Subcutaneous abdominal adipose tissue (tissue), 5 donors: ENCODE measurements around the gene UBE4B.

ENCODE experiments used
- H3K27ac ChIP-seq: one replicate; pipeline ENCODE4 v1.7.0; 2013; ENCODE audit warnings: low read depth, mild to moderate bottlenecking, inconsistent platforms, low read length, moderate library complexity
- H3K27me3 ChIP-seq, 5 donors: one replicate each; pipeline ENCODE4 v1.7.0; 2013; ENCODE audit warnings: low read length in 5 of 5, inconsistent platforms in 1 of 5; ENCODE audit not compliant: control insufficient read depth in 5 of 5, insufficient read depth in 4 of 5
- H3K36me3 ChIP-seq, 5 donors: one replicate each; pipeline ENCODE4 v1.7.0; 2013; ENCODE audit warnings: low read length in 5 of 5; ENCODE audit not compliant: control insufficient read depth in 5 of 5, insufficient read depth in 5 of 5
- H3K4me1 ChIP-seq, 5 donors: one replicate each; pipeline ENCODE4 v1.7.0; 2013; ENCODE audit warnings: low read length in 5 of 5, mild to moderate bottlenecking in 3 of 5, moderate library complexity in 1 of 5; ENCODE audit not compliant: control insufficient read depth in 5 of 5, insufficient read depth in 5 of 5
- H3K4me3 ChIP-seq, 5 donors: one replicate each; pipeline ENCODE4 v1.7.0; 2013; ENCODE audit warnings: low read length in 5 of 5, low read depth in 1 of 5
- H3K9ac ChIP-seq, 5 donors: one replicate each; pipeline ENCODE4 v1.7.0; 2013; ENCODE audit warnings: low read length in 5 of 5, mild to moderate bottlenecking in 4 of 5, moderate library complexity in 3 of 5
- H3K9me3 ChIP-seq, 5 donors: one replicate each; pipeline ENCODE4 v1.7.0; 2013; ENCODE audit warnings: low read length in 5 of 5; ENCODE audit not compliant: control insufficient read depth in 5 of 5
- donor health status: healthy.
- donor health status: healthy.
- donor health status: healthy.
- donor health status: healthy.
- donor health status: healthy.

The UBE4B gene

DNA sequence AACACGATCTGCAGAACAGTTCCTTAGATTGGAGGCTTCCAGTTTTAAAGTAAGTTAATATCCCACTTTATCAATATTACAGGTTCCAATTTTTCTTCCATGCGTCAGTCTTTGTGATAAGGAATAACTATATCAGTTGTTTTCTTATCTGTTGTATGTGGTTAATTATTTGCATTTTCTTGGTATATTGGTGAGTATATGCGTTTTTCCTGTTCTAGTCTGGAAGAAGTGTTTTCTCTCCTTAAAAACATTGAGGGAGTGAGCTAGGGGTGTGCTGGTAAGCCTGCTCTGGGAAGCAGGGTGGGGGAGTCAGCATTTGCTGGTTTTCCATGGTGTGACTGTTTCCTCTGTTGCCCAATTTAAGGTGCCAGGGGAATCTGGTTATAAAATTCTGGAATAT, 127.4 kb downstream of the UBE4B start:
- Histone ChIP-seq H3K9ac (no peak overlapping the region), H3K9me3 (no peaks in the 10 kb centered on the region), H3K27me3 (no peaks in the 10 kb centered on the region), H3K4me3 (no peak overlapping the region), H3K36me3 (peaks cover 12 to 65% (median 38%) of the 10 kb centered on the region in 5 donors), H3K27ac (no peak overlapping the region), H3K4me1 (no peaks in the 10 kb centered on the region)

DNA sequence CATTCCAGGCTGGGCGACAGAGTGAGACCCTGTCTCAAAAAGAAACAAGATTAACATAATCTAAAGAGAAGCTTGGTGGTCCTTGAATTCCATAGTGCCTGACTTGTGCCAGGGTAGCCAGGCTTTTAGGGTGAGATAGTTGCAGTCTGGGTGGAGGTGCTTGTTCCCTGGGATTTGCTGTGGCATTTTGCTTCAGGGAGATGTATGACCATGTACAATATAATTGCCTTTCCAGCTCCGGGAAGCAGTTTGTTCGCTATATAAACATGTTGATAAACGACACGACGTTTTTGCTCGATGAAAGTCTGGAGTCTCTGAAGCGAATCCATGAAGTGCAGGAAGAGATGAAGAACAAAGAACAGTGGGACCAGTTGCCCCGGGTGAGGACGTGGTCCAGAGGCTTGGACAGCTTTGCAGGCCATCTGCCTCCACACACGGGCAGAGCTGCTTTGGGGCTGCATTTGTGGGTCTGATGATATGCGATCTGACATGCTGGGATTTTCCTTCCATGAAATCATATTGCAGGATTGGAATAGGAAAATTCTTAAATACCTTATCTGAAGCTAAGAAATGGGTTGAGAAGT, 128.2 kb downstream of the UBE4B start:
- no peaks in the 10 kb centered on the region for H3K27me3 ChIP-seq
- no peaks in the 10 kb centered on the region for H3K4me1 ChIP-seq
- no peak overlapping the region for H3K9ac ChIP-seq
- H3K36me3 ChIP-seq = peaks cover 12 to 66% (median 42%) of the 10 kb centered on the region in 5 donors
- H3K27ac ChIP-seq = no peak overlapping the region
- no peaks in the 10 kb centered on the region for H3K9me3 ChIP-seq
- no peak overlapping the region for H3K4me3 ChIP-seq

GRCh38 chr1:10161541-10162290, 129.0 kb downstream of the UBE4B start:
- H3K27ac ChIP-seq = no peak overlapping the region
- peaks cover 9 to 69% (median 48%) of the 10 kb centered on the region in 5 donors for H3K36me3 ChIP-seq
- no peak overlapping the region for H3K9ac ChIP-seq
- no peak overlapping the region for H3K4me3 ChIP-seq
- H3K27me3 ChIP-seq = no peaks in the 10 kb centered on the region
- H3K9me3 ChIP-seq = no peaks in the 10 kb centered on the region
- H3K4me1 ChIP-seq = no peaks in the 10 kb centered on the region

DNA sequence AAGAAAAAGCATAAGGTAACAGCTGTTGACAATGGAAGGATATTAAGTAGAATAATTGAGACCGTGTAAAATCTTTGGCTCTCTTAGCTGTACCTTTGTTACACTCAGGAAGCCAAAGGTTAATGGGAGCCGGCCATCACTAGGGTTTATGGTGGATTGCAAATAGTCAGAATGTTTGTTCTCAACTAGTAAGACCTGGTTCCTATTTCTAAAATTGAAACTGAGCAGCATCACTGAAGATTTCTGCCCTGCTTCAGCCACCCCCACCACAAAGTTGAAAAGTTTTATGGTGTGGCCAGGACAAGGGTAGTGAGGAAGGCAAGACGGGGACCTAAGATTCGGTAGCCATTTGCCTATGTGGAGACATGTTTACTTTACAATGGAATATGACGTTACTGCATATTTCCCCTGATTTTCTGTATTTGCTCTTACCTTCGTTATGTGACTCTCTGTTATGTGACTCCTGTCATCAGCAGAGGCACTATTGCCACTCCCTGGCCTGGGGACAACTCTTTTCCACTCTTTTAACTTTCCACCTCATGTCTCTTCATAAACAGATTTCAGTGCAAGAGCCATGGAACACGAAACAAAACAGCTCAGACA, 136.3 kb downstream of the UBE4B start:
- Histone ChIP-seq H3K9ac (no peak overlapping the region), H3K27ac (no peak overlapping the region), H3K27me3 (no peaks in the 10 kb centered on the region), H3K4me3 (no peak overlapping the region), H3K4me1 (no peaks in the 10 kb centered on the region), H3K9me3 (no peaks in the 10 kb centered on the region), H3K36me3 (peaks cover 20 to 83% (median 71%) of the 10 kb centered on the region in 5 donors)

DNA sequence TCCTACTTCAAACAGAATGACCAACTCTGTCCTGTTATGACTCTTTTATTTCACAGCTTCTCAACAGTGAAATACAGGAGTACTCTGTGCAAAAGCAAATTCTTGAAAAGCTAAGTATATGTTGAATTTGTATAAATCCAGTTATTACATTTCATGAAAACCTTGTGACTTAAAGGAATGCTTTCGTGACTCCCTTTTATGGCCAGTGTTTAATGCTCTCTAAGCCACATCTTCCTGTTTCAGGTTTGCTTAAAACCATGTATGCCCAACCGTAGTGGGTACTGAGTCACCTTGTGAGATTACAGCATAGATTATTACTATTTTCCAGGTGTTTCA, 137.4 kb downstream of the UBE4B start:
- Histone ChIP-seq H3K4me3 (no peak overlapping the region), H3K27me3 (no peaks in the 10 kb centered on the region), H3K9me3 (no peaks in the 10 kb centered on the region), H3K4me1 (no peaks in the 10 kb centered on the region), H3K27ac (no peak overlapping the region), H3K36me3 (peaks cover 20 to 76% (median 65%) of the 10 kb centered on the region in 5 donors), H3K9ac (no peak overlapping the region)

DNA sequence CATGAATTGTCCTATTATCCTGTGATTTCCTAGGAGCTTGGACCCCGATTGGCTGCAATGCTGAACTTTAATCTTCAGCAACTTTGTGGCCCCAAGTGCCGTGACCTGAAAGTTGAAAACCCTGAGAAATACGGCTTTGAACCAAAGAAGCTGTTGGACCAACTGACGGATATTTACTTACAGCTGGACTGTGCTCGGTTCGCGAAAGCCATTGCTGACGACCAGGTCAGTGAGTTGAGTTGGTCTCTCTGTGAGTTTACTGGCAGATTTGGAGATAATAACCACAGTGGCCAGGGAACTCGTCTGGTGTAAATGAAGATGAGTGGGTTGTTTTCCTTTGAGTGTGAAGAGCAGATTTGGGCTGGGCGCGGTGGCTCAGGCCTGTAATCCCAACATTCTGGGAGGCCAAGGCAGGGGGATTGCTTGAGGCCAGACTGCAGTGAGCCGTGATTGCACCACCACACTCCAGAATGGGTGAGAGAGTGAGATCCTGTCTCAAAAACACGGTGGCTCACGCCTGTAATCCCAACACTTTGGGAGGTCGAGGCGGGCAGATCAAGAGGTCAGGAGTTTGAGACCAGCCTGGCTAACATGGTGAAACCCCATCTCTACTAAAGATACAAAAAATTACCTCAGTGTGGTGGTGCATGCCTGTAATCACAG, 138.5 kb downstream of the UBE4B start:
- H3K9ac ChIP-seq = no peak overlapping the region
- H3K9me3 ChIP-seq = no peaks in the 10 kb centered on the region
- H3K27me3 ChIP-seq = no peaks in the 10 kb centered on the region
- H3K4me1 ChIP-seq = no peaks in the 10 kb centered on the region
- no peak overlapping the region for H3K4me3 ChIP-seq
- H3K27ac ChIP-seq = no peak overlapping the region
- H3K36me3 ChIP-seq = peaks cover 24 to 68% (median 57%) of the 10 kb centered on the region in 5 donors

DNA sequence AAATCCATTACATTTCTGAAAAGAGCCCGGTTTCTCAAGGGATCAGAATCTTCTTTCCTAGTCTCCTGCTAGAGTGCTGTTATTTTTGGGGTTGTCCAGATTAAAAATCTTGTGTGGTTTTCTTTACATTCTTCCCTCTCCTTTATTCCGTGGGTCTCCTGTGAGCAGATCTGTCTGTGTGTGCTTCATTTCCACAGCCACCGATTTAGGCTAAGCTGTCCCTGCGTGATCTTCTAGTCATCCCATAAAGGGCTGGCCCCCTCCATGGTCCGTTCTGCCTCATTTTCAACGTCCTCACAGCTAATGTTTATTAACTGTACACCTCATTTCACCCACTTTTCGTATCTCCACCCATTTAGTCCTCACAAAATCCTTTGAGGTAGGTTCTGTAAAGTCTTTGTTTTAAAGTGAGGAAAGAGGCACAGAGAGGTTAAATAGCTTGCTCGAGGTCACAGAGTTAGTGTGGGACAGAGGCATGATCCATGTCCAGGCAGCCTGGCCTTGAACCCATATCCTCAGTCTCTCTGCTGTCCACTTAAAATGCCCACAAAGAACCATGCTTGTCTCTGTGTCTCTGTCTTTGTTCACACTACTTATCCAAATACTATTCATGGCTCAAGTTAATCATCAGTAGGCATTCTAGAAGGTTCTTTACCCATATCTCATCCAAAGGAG, 139.4 kb downstream of the UBE4B start:
- Histone ChIP-seq H3K9ac (no peak overlapping the region), H3K27me3 (no peaks in the 10 kb centered on the region), H3K4me1 (no peaks in the 10 kb centered on the region), H3K36me3 (peaks cover 26 to 63% (median 54%) of the 10 kb centered on the region in 5 donors), H3K9me3 (no peaks in the 10 kb centered on the region), H3K27ac (no peak overlapping the region), H3K4me3 (no peak overlapping the region)

GRCh38 chr1:10173582-10173981, 140.8 kb downstream of the UBE4B start:
- Histone ChIP-seq H3K27me3 (no peaks in the 10 kb centered on the region), H3K9ac (no peak overlapping the region), H3K36me3 (peaks cover 24 to 57% (median 49%) of the 10 kb centered on the region in 5 donors), H3K4me1 (no peaks in the 10 kb centered on the region), H3K27ac (no peak overlapping the region), H3K4me3 (no peak overlapping the region), H3K9me3 (no peaks in the 10 kb centered on the region)

DNA sequence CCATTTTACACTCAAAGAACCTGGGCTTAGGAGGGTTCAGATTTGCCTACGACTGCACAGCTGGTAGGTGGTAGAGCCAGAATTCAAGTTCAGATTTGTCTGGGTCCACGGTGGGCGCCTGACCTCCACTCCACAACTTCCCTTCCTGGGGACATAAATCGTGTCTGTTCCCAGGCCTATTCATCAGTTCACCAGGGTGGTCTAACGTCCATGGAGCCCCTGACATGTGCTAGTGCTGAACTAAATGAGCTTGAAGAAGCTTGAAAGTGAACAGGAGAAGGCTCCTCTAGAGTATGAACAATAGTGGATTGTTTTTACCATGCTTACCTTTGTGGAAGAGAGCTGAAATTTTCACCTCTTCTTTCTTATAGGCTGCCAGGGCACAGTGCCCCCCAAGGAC, 145.1 kb downstream of the UBE4B start:
- no peaks in the 10 kb centered on the region for H3K9me3 ChIP-seq
- H3K4me3 ChIP-seq = no peak overlapping the region
- no peaks in the 10 kb centered on the region for H3K27me3 ChIP-seq
- H3K4me1 ChIP-seq = no peaks in the 10 kb centered on the region
- no peak overlapping the region for H3K9ac ChIP-seq
- H3K36me3 ChIP-seq = peaks cover 14 to 44% (median 41%) of the 10 kb centered on the region in 5 donors
- no peak overlapping the region for H3K27ac ChIP-seq
